Natural killer cell (primary cell): ENCODE measurements around the gene DECR2. TPM values are rescaled to one million over a fixed set of nuclear protein-coding genes. Genes with fewer than 3 reads are reported as not detected.

ENCODE experiments used
- ATAC-seq, 3 donors: fragments of 150-1000 bp in 2 of 3; fragments of 200-7000 bp in 1 of 3; cut with Tn5 transposase; 1 replicate in 1 of 3; 2 replicates in 2 of 3; pipeline ENCODE4 v1.10.0; 2021; ENCODE audit warnings: mild to moderate bottlenecking in 2 of 3, moderate library complexity in 2 of 3
- DNase-seq, 2 donors: peaks; one replicate each; pipeline versions ENCODE4 v3.0.0 to v3.0.0-alpha.2; 2013 to 2021; ENCODE audit warnings: mixed read lengths in 1 of 2
- H3K27ac ChIP-seq: one replicate; pipeline ENCODE4 v1.5.1; 2013; ENCODE audit warnings: mild to moderate bottlenecking, low read length
- H3K27me3 ChIP-seq: one replicate; pipeline ENCODE4 v1.6.1; 2013; ENCODE audit warnings: low read length; ENCODE audit not compliant: control insufficient read depth, insufficient read depth
- H3K36me3 ChIP-seq: one replicate; pipeline ENCODE4 v1.6.1; 2013; ENCODE audit warnings: low read length; ENCODE audit not compliant: control insufficient read depth, insufficient read depth
- H3K4me1 ChIP-seq: one replicate; pipeline ENCODE4 v1.6.1; 2013; ENCODE audit warnings: low read length; ENCODE audit not compliant: control insufficient read depth, insufficient read depth
- H3K4me3 ChIP-seq: one replicate; pipeline ENCODE4 v1.5.1; 2013; ENCODE audit warnings: low read length
- H3K9me3 ChIP-seq: one replicate; pipeline ENCODE4 v1.6.1; 2013; ENCODE audit warnings: low read length; ENCODE audit not compliant: control insufficient read depth, insufficient read depth
- H3K27ac Mint-ChIP-seq, 2 donors: one replicate each; pipeline ENCODE4 v1.8.0; 2022; ENCODE audit warnings: mild to moderate bottlenecking in 2 of 2, mixed read lengths in 2 of 2, moderate library complexity in 1 of 2
- H3K27me3 Mint-ChIP-seq, 2 donors: one replicate each; pipeline ENCODE4 v1.8.0; 2022; ENCODE audit warnings: low read depth in 2 of 2, mixed read lengths in 2 of 2
- H3K36me3 Mint-ChIP-seq: one replicate; pipeline ENCODE4 v1.8.0; 2022; ENCODE audit warnings: mixed read lengths
- H3K4me1 Mint-ChIP-seq, 2 donors: one replicate each; pipeline ENCODE4 v1.8.0; 2022; ENCODE audit warnings: mixed read lengths in 2 of 2
- H3K4me3 Mint-ChIP-seq: one replicate; pipeline ENCODE4 v1.8.0; 2022; ENCODE audit warnings: mild to moderate bottlenecking, moderate library complexity, mixed read lengths
- H3K9me3 Mint-ChIP-seq, 2 donors: one replicate each; pipeline ENCODE4 v1.8.0; 2022; ENCODE audit warnings: mixed read lengths in 2 of 2
- CTCF ChIP-seq: fragments of 200-600 bp; IDR thresholded peaks from one replicate; pipeline ENCODE4 v1.8.0; 2022; ENCODE audit warnings: antibody characterized with exemption
- WGBS: methylation state at CpG from one replicate; pipeline ENCODE4 v1.1.7; 2013; ENCODE audit warnings: missing lambda C conversion rate; ENCODE audit not compliant: insufficient coverage; 5-methylcytosine and 5-hydroxymethylcytosine counted together
- intact Hi-C: fragments of 100-400 bp; cut with micrococcal nuclease; formaldehyde crosslinking; loops from one replicate; pipeline ENCODE4 v1.14.2; 2022
- total RNA-seq, 4 donors: library from RNA; stranded (reverse); fragments of 120-200 nt in 1 of 4; gene quantifications; one replicate each; pipeline versions ENCODE4 v1.2.3 to v1.2.4, GENCODE V29; 2013 to 2022

DECR2 gene
- total RNA-seq, 3 donors from 2014 or later (not counting 1 experiment from before 2014, with no cell fraction given): 9.5 to 13.0 (median 12.9) TPM

DNA sequence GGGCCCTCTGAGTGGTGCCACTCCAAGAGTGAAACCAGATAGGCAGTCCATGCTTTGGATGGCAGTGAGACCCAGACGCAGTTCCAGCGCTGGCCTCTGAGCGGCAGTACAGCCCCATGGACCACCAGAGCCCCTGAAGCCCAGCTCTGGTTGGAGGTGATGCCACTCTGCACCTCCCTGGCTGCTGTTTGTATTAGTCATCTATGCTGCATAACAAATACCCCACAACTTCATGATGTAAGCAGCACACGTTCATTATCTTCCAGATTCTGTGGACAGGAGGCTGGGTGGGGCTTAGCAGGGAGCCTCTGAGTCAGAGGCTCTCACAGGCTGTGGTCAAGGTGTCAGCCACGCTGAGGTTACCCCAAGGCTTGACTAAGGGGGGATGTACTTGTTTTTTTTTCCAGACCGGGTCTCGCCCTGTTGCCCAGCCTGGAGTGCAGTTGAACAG lies 9.8 kb upstream of the DECR2 start:
- Mint-ChIP-seq H3K27me3 (no peaks in the 10 kb centered on the region), H3K27ac (peak overlapping the region; percentile 85 to 91), H3K4me1 (peaks cover 21 to 25% of the 10 kb centered on the region in 2 donors), H3K9me3 (no peaks in the 10 kb centered on the region), H3K4me3 (peak overlapping the region; percentile 57), H3K36me3 (no peaks in the 10 kb centered on the region)
- intact Hi-C loops: loop anchor here (1.0 to 5.0 kb wide), 6 partner anchors 9 to 270 kb away; partner anchors contain the start of genes CAPN15, DECR2 and RAB11FIP3
- Histone ChIP-seq H3K9me3 (peaks cover 9% of the 10 kb centered on the region), H3K27ac (peak overlapping the region; percentile 62), H3K36me3 (no peaks in the 10 kb centered on the region), H3K27me3 (no peaks in the 10 kb centered on the region), H3K4me3 (no peak overlapping the region), H3K4me1 (peaks cover 28% of the 10 kb centered on the region)
- DNase-seq (peak; percentile 85 to 92), ATAC-seq (peak; percentile 84 to 95 (median 91))
- peak; percentile 92 for TF ChIP-seq CTCF
- WGBS: 38% methylated on average over 7 of the region's 7 CpGs

GRCh38 chr16:392450-393030 lies 9.1 kb upstream of the DECR2 start:
- ATAC-seq: peak; percentile 43 to 79 (median 63)
- TF ChIP-seq CTCF: peak; percentile 46
- H3K4me3 Mint-ChIP-seq: peak overlapping the region; percentile 57

DNA sequence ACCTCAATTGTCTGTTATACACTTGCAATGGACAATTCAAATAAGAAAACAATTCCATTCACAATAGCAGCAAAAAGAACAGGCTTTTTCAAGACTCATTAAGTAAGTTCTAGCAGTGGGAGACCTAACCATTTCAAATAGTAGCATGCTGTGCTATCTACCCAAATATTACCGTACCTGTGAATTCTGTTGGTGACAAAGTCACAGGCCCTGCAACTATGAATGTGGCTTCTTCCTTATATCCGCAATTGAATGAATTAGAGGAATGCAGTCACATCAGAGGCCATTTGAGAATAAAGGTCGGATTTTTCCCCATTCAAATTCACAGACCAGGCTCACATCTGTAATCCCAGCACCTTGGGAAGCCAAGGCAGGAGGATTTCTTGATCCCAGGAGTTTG lies 5.5 kb upstream of the DECR2 start:
- no peaks in the 10 kb centered on the region for H3K36me3 Mint-ChIP-seq
- peaks cover 9% of the 10 kb centered on the region for H3K9me3 ChIP-seq
- H3K4me1 ChIP-seq: peaks cover 49% of the 10 kb centered on the region
- peak overlapping the region; percentile 87 for H3K4me3 Mint-ChIP-seq
- TF ChIP-seq CTCF: no peak
- no peak for DNase-seq
- H3K27ac Mint-ChIP-seq: peak overlapping the region in 1 of 2 donors; percentile 76
- intact Hi-C loops: no loop called here
- ATAC-seq: no peak
- H3K36me3 ChIP-seq: no peaks in the 10 kb centered on the region
- WGBS: 55% methylated on average over 3 of the region's 3 CpGs
- H3K4me1 Mint-ChIP-seq: peaks cover 29 to 43% of the 10 kb centered on the region in 2 donors
- no peak overlapping the region for H3K4me3 ChIP-seq
- H3K27ac ChIP-seq: no peak overlapping the region
- H3K27me3 Mint-ChIP-seq: no peaks in the 10 kb centered on the region
- no peaks in the 10 kb centered on the region for H3K27me3 ChIP-seq
- H3K9me3 Mint-ChIP-seq: no peaks in the 10 kb centered on the region

More at GRCh38 chr16:392450-393030, 9.1 kb upstream of the DECR2 start:
- no peaks in the 10 kb centered on the region for H3K36me3 Mint-ChIP-seq
- peak overlapping the region; percentile 85 to 91 for H3K27ac Mint-ChIP-seq
- Histone ChIP-seq H3K27me3 (no peaks in the 10 kb centered on the region), H3K27ac (peak overlapping the region; percentile 62), H3K4me1 (peaks cover 28% of the 10 kb centered on the region), H3K9me3 (peaks cover 9% of the 10 kb centered on the region), H3K36me3 (no peaks in the 10 kb centered on the region), H3K4me3 (no peak overlapping the region)
- peak; percentile 61 to 62 for DNase-seq
- peaks cover 21 to 26% of the 10 kb centered on the region in 2 donors for H3K4me1 Mint-ChIP-seq
- intact Hi-C loops: loop anchor here (1.0 to 5.0 kb wide), 6 partner anchors 9 to 270 kb away; partner anchors contain the start of genes CAPN15, DECR2 and RAB11FIP3
- WGBS: 54% methylated on average over 7 of the region's 7 CpGs
- H3K27me3 Mint-ChIP-seq: no peaks in the 10 kb centered on the region
- no peaks in the 10 kb centered on the region for H3K9me3 Mint-ChIP-seq
